Vagina (tissue), 2 donors: ENCODE measurements around the gene CD80.

Experiments used
- CTCF ChIP-seq, 3 experiments: fragments of 450-650 bp in 2 of 3; fragments of 200-600 bp in 1 of 3; sonication (generic) in 1 of 3; IDR thresholded peaks; one replicate each; pipeline ENCODE4 v1.5.1; 2017 to 2019; ENCODE audit warnings: antibody characterized with exemption in 3 of 3, mild to moderate bottlenecking in 2 of 3, moderate library complexity in 2 of 3
- POLR2A ChIP-seq, 2 donors: fragments of 450-650 bp; IDR thresholded peaks; one replicate each; pipeline ENCODE4 v1.6.1; 2017; ENCODE audit warnings: antibody characterized with exemption in 2 of 2, mild to moderate bottlenecking in 2 of 2, moderate library complexity in 2 of 2
- POLR2AphosphoS5 ChIP-seq, 2 donors: sonication (generic); formaldehyde crosslinking; IDR thresholded peaks; one replicate each; pipeline ENCODE4 v1.9.0; 2017; ENCODE audit warnings: antibody characterized with exemption in 2 of 2, mild to moderate bottlenecking in 2 of 2, low read depth in 1 of 2; ENCODE audit not compliant: insufficient read depth in 1 of 2

DNA sequence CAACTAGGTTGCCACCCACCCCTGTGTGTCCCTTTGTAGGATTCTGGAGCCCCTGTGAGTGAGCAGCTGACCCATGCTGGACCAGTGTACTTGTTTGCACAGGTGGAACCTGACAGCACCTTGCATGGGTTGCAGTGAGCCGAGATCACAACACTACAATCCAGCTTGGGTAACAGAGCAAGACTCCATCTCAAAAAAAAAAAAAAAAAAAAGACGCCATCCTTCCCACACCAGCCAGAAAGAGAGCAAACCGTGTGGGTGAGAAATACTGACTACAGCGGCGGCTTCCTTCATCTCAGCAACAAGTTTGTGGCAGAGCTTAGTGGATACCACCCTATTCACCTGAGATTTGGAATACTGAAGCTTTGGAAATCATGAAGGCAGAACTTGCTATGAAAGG is 746 bp upstream of the CD80 start:
- TF ChIP-seq CTCF (IDR thresholded peaks at IDR 0.05) (no peak), POLR2A (IDR thresholded peaks at IDR 0.05) (no peak), POLR2AphosphoS5 (IDR thresholded peaks at IDR 0.05; ENCODE audit: insufficient read depth in 1 of 2, low read depth in 1 of 2) (no peak)
